ENCODE results near the gene MT1X.
A peak's percentile ranks its signal among the peaks of the same experiment; 100 is the strongest.
"Not testable (repeated sequence)": the region's sequence is repeated elsewhere in the genome, so short reads cannot be mapped to it uniquely, and the experiment has no call there.

MT1X gene

DNA sequence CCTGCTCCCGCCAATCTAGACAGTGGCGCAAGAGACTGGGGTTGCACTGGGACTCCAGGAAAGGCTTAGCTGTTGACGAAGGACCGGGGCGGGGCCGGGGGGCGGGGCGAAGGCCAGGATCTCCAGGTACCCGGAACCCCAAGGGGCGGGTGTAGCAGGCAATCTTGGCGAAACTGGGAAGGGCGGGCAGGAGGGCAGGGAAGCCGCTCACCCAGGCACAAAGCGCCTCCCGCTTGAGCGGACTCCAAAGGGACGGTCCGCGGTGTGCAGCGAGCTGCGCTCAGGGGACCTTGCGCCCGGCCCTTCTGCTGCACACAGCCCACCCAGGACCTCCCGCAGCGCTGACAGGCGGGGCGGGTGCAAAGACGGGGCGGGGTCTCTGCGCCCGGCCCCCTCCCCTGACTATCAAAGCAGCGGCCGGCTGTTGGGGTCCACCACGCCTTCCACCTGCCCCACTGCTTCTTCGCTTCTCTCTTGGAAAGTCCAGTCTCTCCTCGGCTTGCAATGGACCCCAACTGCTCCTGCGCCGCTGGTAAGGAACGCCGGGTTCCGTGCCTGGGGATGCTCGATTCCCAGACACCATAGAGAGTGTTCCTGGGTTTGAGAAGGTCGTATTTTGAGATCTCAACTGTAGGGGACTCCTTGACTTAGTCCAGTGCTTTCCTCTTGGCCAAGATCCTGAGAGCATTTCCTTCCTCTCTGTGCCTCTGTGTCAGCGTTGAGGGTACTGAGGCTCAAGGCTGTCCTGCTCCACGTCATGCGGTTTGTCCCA is 24.5 kb upstream of the MT1X start, which contains the start of gene MT1F:
Gene MT1F, plus strand, starts transcription at position 405 of the 772 bp plus-strand sequence. Its CDS starts 100 bp downstream, at position 505.
- peak; percentile 4 for DNase-seq

GRCh38 chr16:56658327-56658875 is 23.9 kb upstream of the MT1X start:
- DNase-seq = no peak

GRCh38 chr16:56662357-56663354 is 19.6 kb upstream of the MT1X start:
- DNase-seq = no peak

DNA sequence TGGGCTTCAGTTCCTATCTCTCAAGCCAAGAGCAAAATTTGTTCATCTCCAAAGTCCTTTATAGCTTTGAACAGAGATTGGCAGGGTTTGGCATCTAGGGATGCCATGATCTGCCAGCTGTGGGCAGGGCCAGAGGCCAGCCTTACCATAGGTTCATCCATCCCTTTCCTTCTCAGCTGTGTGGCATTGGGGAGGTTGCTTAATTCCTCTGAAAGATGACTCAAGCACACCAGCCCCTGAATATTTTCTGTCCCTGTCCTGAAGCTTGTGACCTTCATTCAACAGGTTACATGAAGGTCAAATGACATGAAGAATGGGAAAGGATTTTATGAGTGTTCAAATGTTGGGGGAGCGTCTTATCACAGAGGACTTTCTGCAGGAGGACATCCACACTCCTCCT is 17.8 kb upstream of the MT1X start:
- DNase-seq = no peak

GRCh38 chr16:56665286-56666261 is 16.7 kb upstream of the MT1X start:
- DNase-seq = not testable (repeated sequence)

DNA sequence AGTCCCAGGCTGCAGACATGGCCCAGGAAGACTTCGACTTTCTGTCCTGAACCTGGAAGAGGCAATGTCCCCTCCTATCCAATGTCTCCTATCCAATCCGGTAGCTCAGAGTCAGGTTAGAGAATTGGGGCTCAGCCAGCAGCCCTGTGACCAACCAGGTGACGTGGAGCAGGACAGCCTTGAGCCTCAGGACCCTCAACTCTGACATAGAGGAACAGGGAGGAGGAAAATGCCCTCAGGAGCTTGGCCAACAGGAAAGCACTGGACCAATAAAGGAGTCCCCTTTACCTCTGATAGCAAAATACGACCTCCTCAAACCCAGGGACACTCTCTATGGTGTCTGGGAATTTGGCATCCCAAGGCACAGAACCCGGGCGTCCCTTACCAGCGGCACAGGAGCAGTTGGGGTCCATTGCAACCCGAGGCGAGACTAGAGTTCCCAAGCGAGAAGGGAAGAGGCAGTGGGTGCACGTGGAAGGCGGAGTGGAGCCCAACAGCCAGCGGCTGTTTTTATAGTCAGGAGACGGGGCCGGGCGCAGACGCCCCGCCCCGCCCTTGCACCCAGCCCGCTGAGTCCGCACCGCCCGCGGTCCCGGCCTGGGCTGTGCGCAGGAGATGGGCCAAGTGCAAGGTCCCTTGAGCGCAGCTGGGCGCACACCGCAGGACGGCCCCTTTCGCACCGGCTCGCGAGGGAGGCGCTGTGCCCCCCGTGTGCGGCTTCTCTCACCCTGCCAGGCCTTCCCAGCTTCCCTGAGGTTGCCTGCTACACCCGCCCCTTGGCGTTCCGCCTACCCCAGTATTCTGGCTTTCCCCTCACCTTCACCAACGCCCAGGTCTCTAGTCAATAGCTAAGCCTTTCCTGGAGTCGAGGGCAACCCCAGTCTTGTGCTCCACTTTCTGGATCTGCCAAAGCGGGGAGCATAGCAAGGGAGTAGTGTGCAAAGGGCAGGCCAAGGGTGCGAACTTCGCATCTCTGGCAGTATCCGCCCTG is 14.4 kb upstream of the MT1X start, which contains the start of gene MT1G:
Gene MT1G, minus strand, starts transcription at position 485 of the 991 bp plus-strand sequence. Its CDS starts 72 bp downstream, at position 413.
- no peak for DNase-seq

DNA sequence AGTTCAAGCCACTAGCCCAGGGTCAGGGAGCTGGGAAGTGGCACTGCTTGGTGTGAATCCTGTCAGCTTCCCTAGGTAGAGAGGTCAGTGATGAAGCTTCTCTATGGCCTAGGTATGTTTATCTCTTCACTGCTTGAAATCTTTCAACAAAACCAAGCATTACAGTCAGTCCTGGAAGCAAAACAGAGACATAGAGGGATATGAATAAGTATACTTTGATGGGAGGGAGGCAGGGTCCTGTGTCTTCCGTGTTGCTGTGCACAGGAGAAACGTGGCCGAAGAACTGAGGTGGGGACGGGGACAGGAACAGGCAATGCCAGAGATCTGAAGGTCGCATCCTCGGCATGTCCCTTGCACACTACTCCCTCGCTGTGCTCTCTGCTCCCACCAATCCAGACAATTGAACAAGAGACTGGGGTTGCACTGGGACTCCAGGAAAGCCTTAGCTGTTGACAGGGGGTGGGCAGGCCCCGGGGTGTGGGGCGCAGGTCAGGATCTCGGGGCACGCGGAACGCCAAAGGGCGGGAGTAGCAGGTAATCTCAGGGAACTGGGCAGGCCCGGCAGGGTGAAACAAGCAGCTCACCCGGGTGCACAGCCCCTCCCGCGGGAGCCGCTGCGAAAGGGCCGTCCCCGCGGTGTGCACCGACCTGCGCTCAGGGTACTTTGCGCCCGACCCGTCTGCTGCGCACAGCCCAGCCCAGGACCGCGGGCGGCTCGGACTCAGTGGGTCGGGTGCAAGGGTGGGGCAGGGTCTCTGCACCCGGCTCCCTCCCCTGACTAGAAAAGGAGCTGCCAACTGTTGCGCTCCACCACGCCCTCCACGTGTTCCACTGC is 13.0 kb upstream of the MT1X start, which contains the start of gene MT1H:
Gene MT1H, plus strand, starts transcription at position 810 of the 835 bp plus-strand sequence. CDS start 71 bp downstream, outside the sequence.
- DNase-seq = no peak

GRCh38 chr16:56669840-56670619 is 12.2 kb upstream of the MT1X start:
- no peak for DNase-seq

DNA sequence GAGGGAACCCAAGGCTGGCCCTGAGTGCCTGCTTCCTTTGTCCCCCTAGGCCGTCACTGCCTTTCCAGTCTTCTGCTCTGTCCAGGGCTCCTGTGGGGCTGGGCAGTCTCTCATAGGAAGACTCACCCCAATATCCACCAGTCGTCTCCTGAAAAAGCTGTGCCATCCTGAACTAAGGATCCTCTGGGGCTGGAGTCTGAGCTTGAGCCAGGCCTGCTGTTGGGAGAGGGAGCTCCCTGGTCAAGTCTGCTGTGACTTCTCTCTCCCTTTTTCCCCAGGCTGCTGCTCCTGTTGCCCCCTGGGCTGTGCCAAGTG is 11.7 kb upstream of the MT1X start:
- no peak for DNase-seq

DNA sequence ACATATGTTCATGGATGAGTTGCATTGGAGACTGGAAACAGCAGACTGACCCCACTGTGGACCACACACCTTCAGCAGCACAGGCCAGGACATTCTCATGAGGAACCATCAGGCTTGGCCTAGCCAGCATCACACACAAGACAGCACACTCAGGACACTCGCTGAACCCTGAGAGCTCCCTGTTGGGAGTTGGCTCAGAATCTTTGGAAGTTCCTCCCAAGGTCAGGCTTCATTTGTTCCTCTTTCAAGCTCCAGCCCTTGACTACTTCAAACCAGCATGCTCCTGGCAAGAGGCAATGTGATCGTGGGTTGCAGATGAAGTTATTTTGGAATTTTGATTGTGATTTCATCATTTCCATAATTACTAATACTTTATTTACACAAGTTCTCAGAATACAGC is 10.6 kb upstream of the MT1X start:
- not testable (repeated sequence) for DNase-seq

GRCh38 chr16:56672171-56672570 is 10.1 kb upstream of the MT1X start:
- DNase-seq = not testable (repeated sequence)

DNA sequence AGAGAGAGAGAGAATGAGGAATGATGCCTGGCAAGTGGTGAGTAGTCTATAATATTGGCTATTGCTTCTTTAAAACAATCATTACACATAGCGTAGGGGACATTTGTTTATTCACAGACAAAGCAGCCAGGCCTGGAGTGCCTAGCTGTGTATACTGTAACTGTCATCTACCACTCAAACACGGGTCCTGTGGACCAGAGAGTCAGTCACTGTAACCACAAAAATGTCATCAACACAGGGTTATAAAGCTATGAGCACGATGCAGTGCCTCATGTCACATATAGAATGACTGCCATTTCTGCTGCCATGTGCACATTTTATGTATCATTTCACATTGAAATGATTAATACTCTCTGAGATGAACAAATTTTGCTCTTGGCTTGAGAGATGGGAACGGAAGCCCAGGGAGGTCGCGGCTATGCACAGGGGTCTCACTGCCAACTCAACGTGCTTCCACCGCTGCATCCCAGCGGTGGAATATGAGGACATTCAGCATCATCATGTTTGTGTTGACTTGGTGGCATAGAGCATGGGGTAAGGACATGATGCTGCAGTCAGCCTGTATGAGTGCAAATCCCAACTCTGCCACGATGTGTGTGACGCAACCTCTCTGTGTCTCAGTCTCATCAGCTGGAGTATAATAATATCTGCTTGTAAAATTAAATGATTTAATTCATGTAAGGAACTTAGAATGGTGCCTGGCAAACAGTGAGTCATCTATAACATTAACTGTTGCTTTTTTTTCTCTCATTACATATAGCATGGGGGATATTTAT is 9.3 kb upstream of the MT1X start:
- DNase-seq = no peak

- no peak for DNase-seq
Observed at GRCh38 chr16:56673921-56674320, 8.3 kb upstream of the MT1X start.

GRCh38 chr16:56674570-56674969 is 7.7 kb upstream of the MT1X start:
- not testable (repeated sequence) for DNase-seq

DNA sequence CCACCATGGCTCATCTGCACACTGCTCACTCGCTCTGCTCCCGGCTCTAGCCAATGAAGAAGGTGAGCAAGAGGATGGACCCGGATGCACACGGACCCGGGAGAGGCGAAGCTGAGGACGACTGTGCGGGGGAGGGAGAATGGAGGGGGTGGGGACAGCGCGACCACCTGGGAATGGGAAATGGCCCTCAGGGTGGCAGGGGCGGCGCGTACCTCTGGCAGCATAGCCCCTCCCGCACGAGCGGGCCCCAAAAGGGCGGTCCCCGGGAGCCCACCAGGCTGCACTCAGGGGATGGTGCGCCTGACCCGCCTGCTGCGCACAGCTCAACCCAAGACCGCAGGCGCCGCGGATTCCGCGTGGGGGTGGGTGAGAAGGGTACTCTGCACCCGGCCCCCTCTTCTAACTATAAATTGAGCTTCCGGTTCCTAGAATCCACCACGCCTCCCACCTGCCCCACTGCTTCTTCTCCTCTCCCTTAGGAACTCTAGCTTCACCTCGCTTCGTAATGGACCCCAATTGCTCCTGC is 6.5 kb upstream of the MT1X start:
- no peak for DNase-seq

- DNase-seq = no peak
Observed at GRCh38 chr16:56677474-56677873, 4.8 kb upstream of the MT1X start.

DNA sequence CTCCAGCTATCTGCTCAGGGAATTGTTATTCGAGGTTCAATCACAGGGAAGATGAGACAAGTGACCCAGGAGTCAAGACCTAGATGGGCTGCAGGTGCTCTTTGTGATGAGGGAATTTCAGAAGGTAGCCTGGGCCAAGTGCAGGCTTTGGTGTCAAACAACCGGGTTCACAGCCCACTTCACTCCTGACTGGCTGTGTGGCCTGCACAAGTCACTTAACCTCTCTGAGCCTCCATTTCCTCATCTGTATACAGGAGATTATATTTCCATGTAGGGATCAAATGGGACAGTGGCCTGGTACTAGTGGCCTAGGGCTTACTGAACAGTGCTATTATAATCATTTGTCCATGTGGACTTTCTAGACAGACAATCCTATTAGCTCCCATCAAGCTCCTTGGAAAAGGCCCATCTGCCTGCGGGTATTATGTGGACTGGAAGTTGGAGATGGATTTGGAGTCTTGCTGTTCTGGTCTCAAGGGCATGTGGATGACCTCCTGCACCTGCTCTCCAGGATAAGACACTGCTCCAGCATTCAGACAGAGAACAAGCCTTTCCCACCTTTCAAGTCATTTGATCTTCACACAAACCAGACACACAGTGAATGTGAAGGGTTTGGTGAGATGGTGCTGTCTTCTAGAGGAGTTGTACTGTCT is 3.1 kb upstream of the MT1X start:
- no peak for DNase-seq

All from GDM1 (cell line).